Fibroblast of the aortic adventitia (primary cell): ENCODE results near the gene LHFPL5. TPM values are rescaled to one million over a fixed set of nuclear protein-coding genes. Genes with fewer than 3 reads are reported as not detected.

Experiments used
- DNase-seq: peaks from one replicate; pipeline ENCODE4 v3.0.0-alpha.2; 2010; ENCODE audit warnings: low read depth
- H3K4me3 ChIP-seq: 2 replicates; pipeline ENCODE4 v1.5.1; 2011; ENCODE audit warnings: low read depth, mild to moderate bottlenecking, control low read depth, low read length, moderate library complexity
- total RNA-seq: library from RNA; depleted of rRNA; stranded (reverse); fragments of >200 nt; gene quantifications from 2 replicates; pipeline ENCODE4 v1.2.3, GENCODE V29; 2012; ENCODE audit warnings: low replicate concordance
- TF ChIP-seq, protein P1 (sequence below): IDR thresholded peaks from 2 replicates; pipeline ENCODE4 v1.5.1; 2011; ENCODE audit warnings: mild to moderate bottlenecking, low read length, control low read depth, inconsistent platforms; ENCODE audit not compliant: insufficient read depth

Gene LHFPL5
- total RNA-seq, 1 donor = not detected

DNA sequence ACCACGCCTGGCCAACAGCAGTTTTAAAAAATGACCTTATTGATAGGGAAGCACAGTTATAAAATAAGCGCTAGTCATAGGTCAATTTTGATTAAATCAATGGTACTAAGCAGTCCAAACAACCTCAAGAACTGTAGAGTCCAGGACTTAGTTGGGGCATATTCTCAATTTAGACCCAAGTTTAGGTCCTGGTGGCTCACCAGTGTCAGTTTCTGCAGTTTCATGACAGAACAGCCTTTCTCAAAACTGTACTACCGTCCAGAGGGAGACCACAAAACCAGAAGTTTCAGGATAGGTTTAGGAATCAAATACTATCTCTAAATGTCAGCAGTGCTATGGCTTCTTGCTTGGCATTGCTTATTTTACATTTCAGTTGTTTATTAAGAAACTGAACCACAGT is 39.1 kb downstream of the LHFPL5 start:
- no peak for DNase-seq
- TF ChIP-seq, protein P1, sequence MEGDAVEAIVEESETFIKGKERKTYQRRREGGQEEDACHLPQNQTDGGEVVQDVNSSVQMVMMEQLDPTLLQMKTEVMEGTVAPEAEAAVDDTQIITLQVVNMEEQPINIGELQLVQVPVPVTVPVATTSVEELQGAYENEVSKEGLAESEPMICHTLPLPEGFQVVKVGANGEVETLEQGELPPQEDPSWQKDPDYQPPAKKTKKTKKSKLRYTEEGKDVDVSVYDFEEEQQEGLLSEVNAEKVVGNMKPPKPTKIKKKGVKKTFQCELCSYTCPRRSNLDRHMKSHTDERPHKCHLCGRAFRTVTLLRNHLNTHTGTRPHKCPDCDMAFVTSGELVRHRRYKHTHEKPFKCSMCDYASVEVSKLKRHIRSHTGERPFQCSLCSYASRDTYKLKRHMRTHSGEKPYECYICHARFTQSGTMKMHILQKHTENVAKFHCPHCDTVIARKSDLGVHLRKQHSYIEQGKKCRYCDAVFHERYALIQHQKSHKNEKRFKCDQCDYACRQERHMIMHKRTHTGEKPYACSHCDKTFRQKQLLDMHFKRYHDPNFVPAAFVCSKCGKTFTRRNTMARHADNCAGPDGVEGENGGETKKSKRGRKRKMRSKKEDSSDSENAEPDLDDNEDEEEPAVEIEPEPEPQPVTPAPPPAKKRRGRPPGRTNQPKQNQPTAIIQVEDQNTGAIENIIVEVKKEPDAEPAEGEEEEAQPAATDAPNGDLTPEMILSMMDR = no peak

DNA sequence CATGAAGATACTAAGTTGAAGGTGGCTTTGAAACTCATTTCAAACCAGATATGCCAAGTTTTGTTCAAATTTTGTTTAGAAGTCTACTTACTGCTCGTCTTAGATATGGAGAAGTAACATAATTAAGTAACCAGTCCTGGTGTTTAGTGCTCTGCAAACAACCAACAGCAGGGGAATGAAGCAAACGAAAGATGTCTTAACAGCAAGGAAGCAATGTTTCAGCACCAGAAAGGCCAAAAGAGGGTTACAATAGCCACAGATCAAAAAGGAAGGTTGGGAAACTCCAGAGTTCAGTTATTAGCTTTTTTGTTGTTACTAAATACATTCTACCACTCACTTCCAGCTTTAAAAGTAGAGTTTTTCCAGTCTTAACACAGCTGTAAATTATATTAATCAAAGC is 45.1 kb downstream of the LHFPL5 start:
- H3K4me3 ChIP-seq = no peak overlapping the region
- no peak for DNase-seq
- TF ChIP-seq, protein P1 = no peak

More for the DNA sequence above, 39.1 kb downstream of the LHFPL5 start:
- no peak overlapping the region for H3K4me3 ChIP-seq

DNA sequence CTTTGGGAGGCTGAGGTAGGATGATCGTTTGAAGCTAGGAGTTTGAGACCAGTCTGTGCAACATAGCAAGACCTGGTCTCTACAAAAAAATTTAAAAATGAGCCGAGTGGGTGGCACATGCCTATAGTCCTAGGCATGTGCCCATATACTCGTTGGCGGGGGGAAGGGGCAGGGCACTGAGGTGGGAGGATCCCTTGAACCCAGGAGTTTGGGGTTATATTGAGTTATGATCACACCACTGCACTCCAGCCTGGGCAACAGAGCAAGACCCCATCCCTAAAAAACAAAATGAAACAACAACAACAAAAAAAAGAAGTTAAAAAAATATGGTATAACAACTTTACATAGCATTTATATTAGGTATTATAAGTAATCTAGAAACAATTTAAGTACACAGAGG is 47.8 kb downstream of the LHFPL5 start:
- TF ChIP-seq, protein P1 = no peak
- DNase-seq = no peak
- no peak overlapping the region for H3K4me3 ChIP-seq

DNA sequence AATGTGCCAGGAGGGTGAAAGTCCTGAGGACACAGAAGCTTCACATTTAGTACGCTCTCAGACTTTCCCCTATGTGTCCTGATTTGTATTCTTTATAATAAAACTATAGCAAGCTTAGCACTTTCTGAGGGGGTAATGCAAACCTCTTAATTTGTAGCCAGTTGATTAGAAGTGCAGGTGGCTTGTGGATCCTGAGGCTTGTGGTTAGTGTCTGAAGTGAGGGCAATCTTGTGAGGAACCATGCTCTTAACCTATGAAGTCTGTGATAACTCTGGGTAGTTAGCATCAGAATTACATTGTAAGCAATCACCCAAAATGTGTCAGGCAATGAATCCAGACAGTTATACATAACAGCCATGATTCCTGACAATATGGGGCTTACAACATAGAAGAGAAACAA is 51.1 kb downstream of the LHFPL5 start:
- no peak for DNase-seq
- TF ChIP-seq, protein P1 = no peak
- H3K4me3 ChIP-seq = no peak overlapping the region

DNA sequence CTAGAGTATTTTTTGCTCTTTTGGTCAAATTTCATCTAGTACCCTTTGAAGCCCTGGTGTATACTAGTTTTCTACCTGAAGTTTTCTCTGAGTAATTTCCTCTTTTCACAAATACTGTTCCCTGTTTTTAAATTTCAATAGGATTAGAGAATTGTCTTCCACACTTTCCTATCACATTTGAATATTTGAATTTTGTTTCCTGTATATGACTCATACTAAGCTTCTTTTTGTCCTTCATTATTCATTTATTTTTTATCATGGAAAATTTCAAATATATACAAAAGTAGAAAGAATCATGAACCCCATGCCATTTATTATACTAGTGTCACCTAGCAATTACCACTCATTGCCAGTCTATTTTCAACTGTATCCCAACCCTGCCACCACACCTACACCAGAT is 52.7 kb downstream of the LHFPL5 start:
- TF ChIP-seq, protein P1 = no peak
- no peak overlapping the region for H3K4me3 ChIP-seq
- DNase-seq = no peak

DNA sequence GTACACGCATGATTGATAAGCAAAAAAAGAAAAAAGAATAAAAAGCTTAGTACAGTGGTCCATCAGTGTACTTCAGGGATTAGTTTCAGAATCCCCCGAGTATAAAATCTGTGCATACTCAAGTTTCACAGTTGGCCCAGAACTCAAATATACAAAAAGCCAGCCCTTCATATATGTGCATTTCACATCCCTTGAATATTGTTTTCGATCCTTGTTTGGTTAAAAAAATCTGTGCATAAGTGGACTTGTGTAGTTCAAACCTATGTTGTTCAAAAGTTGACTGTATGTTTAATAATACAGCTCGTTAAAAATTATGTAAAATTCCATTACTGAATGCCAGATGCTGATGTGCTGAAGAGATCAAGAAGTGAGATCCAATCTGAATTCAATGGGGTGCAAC is 54.2 kb downstream of the LHFPL5 start:
- no peak for DNase-seq
- TF ChIP-seq, protein P1 = no peak
- no peak overlapping the region for H3K4me3 ChIP-seq

Other genes with a start within 250 kb of the LHFPL5 start
- 2.9 and 5.3 TPM in 2 replicates for gene FKBP5, start 116.4 kb upstream of the LHFPL5 start, total RNA-seq
- gene ARMC12, start 68.3 kb upstream of the LHFPL5 start, total RNA-seq = 0.45 TPM in 1 of 2 replicates, not detected in the other
- gene CLPSL2, start 28.8 kb upstream of the LHFPL5 start, total RNA-seq = not detected in 2 replicates
- gene CLPSL1, start 24.3 kb upstream of the LHFPL5 start, total RNA-seq = not detected in 2 replicates
- not detected in 2 replicates for gene CLPS, start 8.0 kb upstream of the LHFPL5 start, total RNA-seq
- 44.6 and 86.9 TPM in 2 replicates for gene SRPK1, start 115.7 kb downstream of the LHFPL5 start, total RNA-seq
- 0.18 TPM in 1 of 2 replicates, not detected in the other for gene SLC26A8, start 219.3 kb downstream of the LHFPL5 start, total RNA-seq
- gene MAPK14, start 222.5 kb downstream of the LHFPL5 start, total RNA-seq = 72.5 and 99.8 TPM in 2 replicates